Measurements from ENCODE around the gene GGT7.

The GGT7 gene

GRCh38 chr20:34797012-34797995 lies 75.4 kb downstream of the GGT7 start:
- TF ChIP-seq CTCF (IDR thresholded peaks at IDR 0.05; ENCODE audit: control insufficient read depth, extremely low read depth, insufficient read depth), result no peak
- DNase-seq (ENCODE audit: low read depth), result no peak

More at GRCh38 chr20:34797012-34797995, 75.4 kb downstream of the GGT7 start:
- no peak overlapping the region for H3K4me3 ChIP-seq (ENCODE audit: low read depth, low read length)
